HG03565 (cell line): ENCODE results near the gene TFAM.
A peak's percentile ranks its signal among the peaks of the same experiment; 100 is the strongest.
"Not testable (repeated sequence)": the region's sequence is repeated elsewhere in the genome, so short reads cannot be mapped to it uniquely, and the experiment has no call there.

Source experiments
- ATAC-seq: cut with Tn5 transposase; IDR thresholded peaks from one replicate; pipeline ENCODE4 v1.9.1; 2021; ENCODE audit warnings: mild to moderate bottlenecking, moderate library complexity; ENCODE audit not compliant: unreplicated experiment

The TFAM gene

GRCh38 chr10:58372607-58373441 lies 12.4 kb upstream of the TFAM start:
- peak; percentile 59 for ATAC-seq

GRCh38 chr10:58373442-58373827 lies 11.8 kb upstream of the TFAM start:
- no peak for ATAC-seq

GRCh38 chr10:58382489-58382995 lies 2.7 kb upstream of the TFAM start:
- ATAC-seq: no peak

GRCh38 chr10:58384095-58384494 lies 1.1 kb upstream of the TFAM start:
- ATAC-seq: peak; percentile 79

GRCh38 chr10:58384544-58384998 lies 639 bp upstream of the TFAM start:
- no peak for ATAC-seq

- ATAC-seq: peak; percentile 6
Observed at GRCh38 chr10:58385784-58386112, 538 bp downstream of the TFAM start.

- ATAC-seq: no peak
Observed at GRCh38 chr10:58389024-58389423, 3.8 kb downstream of the TFAM start.

GRCh38 chr10:58393317-58393716 lies 8.1 kb downstream of the TFAM start:
- ATAC-seq: no peak

- no peak for ATAC-seq
Observed at GRCh38 chr10:58394471-58394870, 9.3 kb downstream of the TFAM start.

- no peak for ATAC-seq
Observed at GRCh38 chr10:58396057-58396456, 10.8 kb downstream of the TFAM start.

GRCh38 chr10:58397830-58398229 lies 12.6 kb downstream of the TFAM start:
- no peak for ATAC-seq

GRCh38 chr10:58399410-58399809 lies 14.2 kb downstream of the TFAM start:
- no peak for ATAC-seq

GRCh38 chr10:58400609-58401008 lies 15.4 kb downstream of the TFAM start:
- ATAC-seq: no peak

- no peak for ATAC-seq
Observed at GRCh38 chr10:58404001-58404400, 18.8 kb downstream of the TFAM start.

GRCh38 chr10:58409956-58410610 lies 24.9 kb downstream of the TFAM start:
- ATAC-seq: no peak

GRCh38 chr10:58412502-58412961 lies 27.3 kb downstream of the TFAM start:
- ATAC-seq: no peak

GRCh38 chr10:58414270-58415041 lies 29.2 kb downstream of the TFAM start:
- no peak for ATAC-seq

GRCh38 chr10:58415757-58416156 lies 30.5 kb downstream of the TFAM start:
- no peak for ATAC-seq

GRCh38 chr10:58417902-58418301 lies 32.7 kb downstream of the TFAM start:
- ATAC-seq: not testable (repeated sequence)

- no peak for ATAC-seq
Observed at GRCh38 chr10:58424176-58424575, 39.0 kb downstream of the TFAM start.

- ATAC-seq: not testable (repeated sequence)
Observed at GRCh38 chr10:58428436-58428835, 43.2 kb downstream of the TFAM start.
